ENCODE results near the gene RPN1. TPM values are rescaled to one million over a fixed set of nuclear protein-coding genes. Genes with fewer than 3 reads are reported as not detected.
A peak's percentile ranks its signal among the peaks of the same experiment; 100 is the strongest.

RPN1 gene
- total and polyA plus RNA-seq, 2 of the 13 experiments (the other 11 are each of a cell fraction or from before 2014, with no cell fraction given): 290 to 342 TPM

DNA sequence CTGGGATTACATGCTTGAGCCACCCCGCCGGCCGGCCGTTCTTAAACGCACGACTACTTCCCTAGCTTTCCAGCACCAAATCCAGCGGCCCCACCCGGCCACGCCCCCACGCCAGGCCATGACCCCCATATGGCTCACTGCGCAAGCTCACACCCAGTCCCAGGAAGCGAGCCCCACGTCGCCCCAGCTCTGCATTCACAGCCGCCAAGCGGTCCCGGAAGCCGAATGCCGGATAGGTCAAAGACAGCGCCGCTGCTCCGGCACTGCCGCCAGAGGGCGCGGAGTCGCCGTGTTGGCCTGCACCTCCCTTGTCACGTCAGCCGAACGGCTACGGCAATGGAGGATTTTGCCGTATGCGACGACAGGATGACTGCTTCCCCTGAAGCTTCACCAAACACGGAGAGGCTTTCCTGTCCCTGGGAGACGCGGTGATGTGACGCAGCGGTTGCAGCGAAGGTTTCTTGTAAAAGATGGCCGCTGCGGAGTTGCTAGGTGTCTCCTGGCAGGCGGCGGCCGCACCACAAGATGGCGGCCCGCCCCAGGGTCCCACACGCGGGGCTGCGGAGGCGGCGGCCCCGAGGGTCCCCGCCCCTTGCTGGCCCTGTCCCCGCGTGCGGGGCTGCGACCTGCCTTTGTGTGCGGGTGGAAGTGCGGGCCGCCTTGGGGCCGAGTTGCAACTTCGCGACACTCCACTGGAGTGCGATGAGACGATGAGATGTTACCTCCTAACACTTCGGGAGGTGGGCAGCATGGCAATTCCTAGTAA lies 30.2 kb upstream of the RPN1 start (continued):
- no peak for TF ChIP-seq ZSCAN12 (CRISPR knock-in tag; IDR thresholded peaks at IDR 0.05)
- TF ChIP-seq NR2C2 (CRISPR knock-in tag; IDR thresholded peaks at IDR 0.05; ENCODE audit: borderline replicate concordance): peak; percentile 96
- TF ChIP-seq ZNF749 (CRISPR knock-in tag; IDR thresholded peaks at IDR 0.05; ENCODE audit: borderline replicate concordance): peak; percentile 91; the same call in 1 of the 2 replicates
- TF ChIP-seq ZNF274 (CRISPR knock-in tag; IDR thresholded peaks at IDR 0.05): peak; percentile 80
- 0 out of 2 replicates have a peak, but pooled peaks have one; percentile 61 for TF ChIP-seq SNAPC2 (CRISPR knock-in tag; IDR thresholded peaks at IDR 0.05)
- 0 out of 4 replicates have a peak, but pooled peaks of 1 of the 2 experiments have one; percentile 32 for TF ChIP-seq EP300 (IDR thresholded peaks at IDR 0.05; ENCODE audit: low read depth in 2 of 2, low read length in 2 of 2)
- no peak for TF ChIP-seq EP300 (CRISPR knock-in tag; IDR thresholded peaks at IDR 0.05; ENCODE audit: borderline replicate concordance)
- TF ChIP-seq, protein P1, sequence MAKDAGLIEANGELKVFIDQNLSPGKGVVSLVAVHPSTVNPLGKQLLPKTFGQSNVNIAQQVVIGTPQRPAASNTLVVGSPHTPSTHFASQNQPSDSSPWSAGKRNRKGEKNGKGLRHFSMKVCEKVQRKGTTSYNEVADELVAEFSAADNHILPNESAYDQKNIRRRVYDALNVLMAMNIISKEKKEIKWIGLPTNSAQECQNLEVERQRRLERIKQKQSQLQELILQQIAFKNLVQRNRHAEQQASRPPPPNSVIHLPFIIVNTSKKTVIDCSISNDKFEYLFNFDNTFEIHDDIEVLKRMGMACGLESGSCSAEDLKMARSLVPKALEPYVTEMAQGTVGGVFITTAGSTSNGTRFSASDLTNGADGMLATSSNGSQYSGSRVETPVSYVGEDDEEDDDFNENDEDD (CRISPR knock-in tag; IDR thresholded peaks at IDR 0.05; ENCODE audit: borderline replicate concordance): peak; percentile 70; the same call in 1 of the 2 replicates
- TF ChIP-seq, protein P2, sequence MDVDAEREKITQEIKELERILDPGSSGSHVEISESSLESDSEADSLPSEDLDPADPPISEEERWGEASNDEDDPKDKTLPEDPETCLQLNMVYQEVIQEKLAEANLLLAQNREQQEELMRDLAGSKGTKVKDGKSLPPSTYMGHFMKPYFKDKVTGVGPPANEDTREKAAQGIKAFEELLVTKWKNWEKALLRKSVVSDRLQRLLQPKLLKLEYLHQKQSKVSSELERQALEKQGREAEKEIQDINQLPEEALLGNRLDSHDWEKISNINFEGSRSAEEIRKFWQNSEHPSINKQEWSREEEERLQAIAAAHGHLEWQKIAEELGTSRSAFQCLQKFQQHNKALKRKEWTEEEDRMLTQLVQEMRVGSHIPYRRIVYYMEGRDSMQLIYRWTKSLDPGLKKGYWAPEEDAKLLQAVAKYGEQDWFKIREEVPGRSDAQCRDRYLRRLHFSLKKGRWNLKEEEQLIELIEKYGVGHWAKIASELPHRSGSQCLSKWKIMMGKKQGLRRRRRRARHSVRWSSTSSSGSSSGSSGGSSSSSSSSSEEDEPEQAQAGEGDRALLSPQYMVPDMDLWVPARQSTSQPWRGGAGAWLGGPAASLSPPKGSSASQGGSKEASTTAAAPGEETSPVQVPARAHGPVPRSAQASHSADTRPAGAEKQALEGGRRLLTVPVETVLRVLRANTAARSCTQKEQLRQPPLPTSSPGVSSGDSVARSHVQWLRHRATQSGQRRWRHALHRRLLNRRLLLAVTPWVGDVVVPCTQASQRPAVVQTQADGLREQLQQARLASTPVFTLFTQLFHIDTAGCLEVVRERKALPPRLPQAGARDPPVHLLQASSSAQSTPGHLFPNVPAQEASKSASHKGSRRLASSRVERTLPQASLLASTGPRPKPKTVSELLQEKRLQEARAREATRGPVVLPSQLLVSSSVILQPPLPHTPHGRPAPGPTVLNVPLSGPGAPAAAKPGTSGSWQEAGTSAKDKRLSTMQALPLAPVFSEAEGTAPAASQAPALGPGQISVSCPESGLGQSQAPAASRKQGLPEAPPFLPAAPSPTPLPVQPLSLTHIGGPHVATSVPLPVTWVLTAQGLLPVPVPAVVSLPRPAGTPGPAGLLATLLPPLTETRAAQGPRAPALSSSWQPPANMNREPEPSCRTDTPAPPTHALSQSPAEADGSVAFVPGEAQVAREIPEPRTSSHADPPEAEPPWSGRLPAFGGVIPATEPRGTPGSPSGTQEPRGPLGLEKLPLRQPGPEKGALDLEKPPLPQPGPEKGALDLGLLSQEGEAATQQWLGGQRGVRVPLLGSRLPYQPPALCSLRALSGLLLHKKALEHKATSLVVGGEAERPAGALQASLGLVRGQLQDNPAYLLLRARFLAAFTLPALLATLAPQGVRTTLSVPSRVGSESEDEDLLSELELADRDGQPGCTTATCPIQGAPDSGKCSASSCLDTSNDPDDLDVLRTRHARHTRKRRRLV (CRISPR knock-in tag; IDR thresholded peaks at IDR 0.05): no peak
- TF ChIP-seq TAF1 (CRISPR knock-in tag; IDR thresholded peaks at IDR 0.05): peak; percentile 85
- peak; percentile 64; the same call in 1 of the 2 replicates for TF ChIP-seq ZNF761 (CRISPR knock-in tag; conservative IDR thresholded peaks at IDR 0.05)
- TF ChIP-seq ZNF841 (CRISPR knock-in tag; IDR thresholded peaks at IDR 0.05; ENCODE audit: borderline replicate concordance): no peak
- peak; percentile 93 for TF ChIP-seq RXRA (CRISPR knock-in tag; IDR thresholded peaks at IDR 0.05)
- TF ChIP-seq FOSL2 (CRISPR knock-in tag; IDR thresholded peaks at IDR 0.05): peak; percentile 49; the same call in 1 of the 2 replicates
- TF ChIP-seq, protein P3, sequence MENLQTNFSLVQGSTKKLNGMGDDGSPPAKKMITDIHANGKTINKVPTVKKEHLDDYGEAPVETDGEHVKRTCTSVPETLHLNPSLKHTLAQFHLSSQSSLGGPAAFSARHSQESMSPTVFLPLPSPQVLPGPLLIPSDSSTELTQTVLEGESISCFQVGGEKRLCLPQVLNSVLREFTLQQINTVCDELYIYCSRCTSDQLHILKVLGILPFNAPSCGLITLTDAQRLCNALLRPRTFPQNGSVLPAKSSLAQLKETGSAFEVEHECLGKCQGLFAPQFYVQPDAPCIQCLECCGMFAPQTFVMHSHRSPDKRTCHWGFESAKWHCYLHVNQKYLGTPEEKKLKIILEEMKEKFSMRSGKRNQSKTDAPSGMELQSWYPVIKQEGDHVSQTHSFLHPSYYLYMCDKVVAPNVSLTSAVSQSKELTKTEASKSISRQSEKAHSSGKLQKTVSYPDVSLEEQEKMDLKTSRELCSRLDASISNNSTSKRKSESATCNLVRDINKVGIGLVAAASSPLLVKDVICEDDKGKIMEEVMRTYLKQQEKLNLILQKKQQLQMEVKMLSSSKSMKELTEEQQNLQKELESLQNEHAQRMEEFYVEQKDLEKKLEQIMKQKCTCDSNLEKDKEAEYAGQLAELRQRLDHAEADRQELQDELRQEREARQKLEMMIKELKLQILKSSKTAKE (CRISPR knock-in tag; IDR thresholded peaks at IDR 0.05; ENCODE audit: borderline replicate concordance): peak; percentile 69; the same call in 1 of the 2 replicates
- TF ChIP-seq ZNF432 (CRISPR knock-in tag; IDR thresholded peaks at IDR 0.05; ENCODE audit: borderline replicate concordance): no peak
- no peak for TF ChIP-seq MBNL3 (CRISPR knock-in tag; conservative IDR thresholded peaks at IDR 0.05)
- TF ChIP-seq SP1 (IDR thresholded peaks at IDR 0.05): no peak
- TF ChIP-seq SP1 (CRISPR knock-in tag; IDR thresholded peaks at IDR 0.05): peak; percentile 55; the same call in 1 of the 2 replicates
- TF ChIP-seq, protein P4, sequence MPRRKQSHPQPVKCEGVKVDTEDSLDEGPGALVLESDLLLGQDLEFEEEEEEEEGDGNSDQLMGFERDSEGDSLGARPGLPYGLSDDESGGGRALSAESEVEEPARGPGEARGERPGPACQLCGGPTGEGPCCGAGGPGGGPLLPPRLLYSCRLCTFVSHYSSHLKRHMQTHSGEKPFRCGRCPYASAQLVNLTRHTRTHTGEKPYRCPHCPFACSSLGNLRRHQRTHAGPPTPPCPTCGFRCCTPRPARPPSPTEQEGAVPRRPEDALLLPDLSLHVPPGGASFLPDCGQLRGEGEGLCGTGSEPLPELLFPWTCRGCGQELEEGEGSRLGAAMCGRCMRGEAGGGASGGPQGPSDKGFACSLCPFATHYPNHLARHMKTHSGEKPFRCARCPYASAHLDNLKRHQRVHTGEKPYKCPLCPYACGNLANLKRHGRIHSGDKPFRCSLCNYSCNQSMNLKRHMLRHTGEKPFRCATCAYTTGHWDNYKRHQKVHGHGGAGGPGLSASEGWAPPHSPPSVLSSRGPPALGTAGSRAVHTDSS (CRISPR knock-in tag; conservative IDR thresholded peaks at IDR 0.05): no peak

Measured in HepG2 (cell line).